Epidermal melanocyte (primary cell): ENCODE results near the gene DYNLT1.
"Not testable (repeated sequence)": the region's sequence is repeated elsewhere in the genome, so short reads cannot be mapped to it uniquely, and the experiment has no call there.

ENCODE experiments used
- DNase-seq: peaks from one replicate; pipeline ENCODE4 v3.0.0; 2011; ENCODE audit warnings: low spot score; ENCODE audit not compliant: insufficient read length

The DYNLT1 gene

DNA sequence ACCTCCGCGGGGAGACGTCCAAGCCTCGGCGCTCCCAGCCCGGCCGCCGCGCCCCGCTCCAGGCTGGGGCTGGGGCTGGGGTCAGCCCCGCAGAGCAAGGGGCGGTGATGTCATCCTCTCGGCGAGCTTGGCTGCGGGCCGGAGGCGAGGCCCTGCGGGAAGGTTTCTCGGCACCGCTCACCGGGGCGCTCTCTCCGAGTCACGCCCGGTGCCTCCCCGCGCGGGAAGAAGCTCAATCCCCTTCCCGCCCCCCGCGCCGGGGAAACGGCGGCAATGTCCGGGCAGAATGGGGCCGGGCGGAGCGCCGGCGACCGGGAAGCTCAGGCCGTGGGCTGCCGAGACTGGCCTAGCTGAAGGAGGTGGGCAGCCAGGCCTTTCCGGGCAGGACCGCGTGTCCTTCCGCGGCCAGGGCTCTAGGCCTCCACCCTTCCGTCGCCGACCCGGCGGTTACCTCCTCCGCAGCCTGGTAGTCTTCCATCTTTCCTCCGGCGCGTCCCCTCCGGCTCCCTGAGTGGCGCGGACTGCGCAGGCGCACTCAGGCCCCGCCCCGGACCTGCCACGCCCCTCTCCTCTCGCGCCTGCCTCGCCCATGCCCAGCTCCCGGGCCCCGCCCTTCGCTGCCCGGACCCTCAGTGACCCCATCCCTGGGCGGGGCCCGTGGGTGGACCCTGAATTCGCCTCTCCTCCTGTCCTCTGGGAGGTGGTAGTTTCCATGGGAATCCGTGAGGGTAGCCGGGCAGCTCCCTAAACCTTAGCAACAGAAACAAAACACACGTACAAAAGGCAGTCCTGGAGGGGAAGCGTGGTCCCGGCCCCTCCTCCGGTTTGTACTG, at the start of gene DYNLT1:
Gene DYNLT1 (minus strand): TSS at position 513 of the 833 bp plus-strand sequence. CDS start 35 bp downstream, at position 478.
- peak; percentile 92 for DNase-seq

DNA sequence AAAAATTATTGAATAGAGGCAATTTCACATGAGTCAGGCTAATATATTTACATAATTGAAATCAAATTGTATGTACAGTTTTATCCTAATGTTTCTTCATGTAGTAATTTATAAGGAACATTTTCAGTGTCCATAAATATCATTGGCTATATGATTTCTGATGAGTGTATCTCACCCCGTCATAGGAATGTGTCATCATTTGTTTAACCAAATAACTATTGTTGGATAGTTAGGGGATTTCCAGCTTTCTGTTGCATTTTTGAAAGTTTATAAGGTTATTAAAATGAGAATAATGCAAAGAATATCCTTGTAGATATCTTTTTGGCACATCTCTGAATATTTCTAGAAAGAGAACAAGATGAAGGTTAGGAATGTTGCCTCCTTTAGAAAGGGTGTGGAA, 44.3 kb upstream of the DYNLT1 start:
- no peak for DNase-seq

GRCh38 chr6:158687506-158687905, 43.0 kb upstream of the DYNLT1 start:
- DNase-seq: no peak

DNA sequence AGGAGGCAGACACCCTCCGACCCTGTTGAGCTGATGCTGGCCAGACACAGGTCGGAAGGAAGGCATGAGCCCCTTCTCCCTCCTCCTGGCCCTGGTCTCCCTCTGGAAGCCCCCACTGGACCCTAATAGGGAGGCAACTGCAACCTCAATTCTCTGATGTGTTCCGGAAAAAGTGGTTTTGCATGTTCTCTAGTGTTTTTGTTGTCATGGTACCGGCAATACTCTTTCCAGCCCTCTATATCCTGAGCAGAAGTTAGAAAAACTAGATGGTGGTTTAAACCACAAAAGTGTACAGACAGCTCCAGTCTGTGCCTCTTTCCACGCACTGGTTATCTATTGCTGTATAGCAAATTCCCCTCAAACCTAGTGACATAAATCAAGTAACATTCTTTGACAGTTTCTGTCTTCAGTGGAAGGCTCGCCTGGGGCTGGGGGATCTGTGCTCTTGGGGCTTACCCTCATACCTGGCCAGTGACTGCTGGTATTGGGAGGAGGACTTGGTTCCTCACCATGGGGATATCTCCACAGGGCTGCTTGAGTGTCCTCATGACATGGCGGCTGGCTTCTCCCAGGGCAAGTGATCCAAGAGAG, 42.3 kb upstream of the DYNLT1 start:
- DNase-seq: no peak

DNA sequence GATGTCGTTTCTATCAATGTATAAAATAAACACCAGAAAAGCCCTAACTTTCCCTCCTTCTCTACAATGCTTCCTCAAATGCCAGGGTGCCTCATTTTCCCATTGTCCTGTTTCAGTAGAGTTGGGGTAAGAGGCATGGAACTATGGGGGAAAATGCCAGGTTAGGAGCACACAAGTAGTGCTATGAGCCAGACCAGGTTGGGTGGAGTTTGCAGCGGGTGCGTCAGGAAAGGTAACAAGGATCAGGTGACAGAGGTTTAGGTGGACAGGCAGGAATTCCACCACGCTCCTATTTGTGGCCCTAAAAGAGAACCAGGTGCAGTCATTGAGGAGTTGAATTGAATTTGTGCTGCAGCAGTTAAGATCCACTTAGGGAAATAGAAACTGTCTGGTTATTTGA, 41.8 kb upstream of the DYNLT1 start:
- no peak for DNase-seq

- DNase-seq: no peak
These were observed 40.3 kb upstream of the DYNLT1 start for GRCh38 chr6:158684745-158685324.

DNA sequence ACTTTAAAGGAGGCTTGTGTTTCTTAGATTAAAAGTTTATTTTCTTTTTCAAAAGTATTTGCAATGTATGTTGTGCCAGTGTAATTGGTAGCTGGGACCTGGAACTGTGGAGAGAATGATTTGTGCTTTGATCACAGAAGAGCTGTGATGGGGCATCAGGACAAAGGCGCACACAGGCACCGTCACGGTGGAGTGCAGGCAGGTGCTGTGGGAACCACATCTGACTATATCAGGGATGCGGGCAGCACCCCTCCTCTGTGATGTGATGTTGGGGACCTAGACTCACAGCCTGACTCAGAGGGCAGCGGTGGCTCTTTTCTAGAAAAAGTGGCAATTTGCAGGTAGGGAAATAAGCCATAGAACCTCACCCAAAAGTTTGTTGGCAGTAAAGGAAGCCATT, 39.8 kb upstream of the DYNLT1 start:
- no peak for DNase-seq

DNA sequence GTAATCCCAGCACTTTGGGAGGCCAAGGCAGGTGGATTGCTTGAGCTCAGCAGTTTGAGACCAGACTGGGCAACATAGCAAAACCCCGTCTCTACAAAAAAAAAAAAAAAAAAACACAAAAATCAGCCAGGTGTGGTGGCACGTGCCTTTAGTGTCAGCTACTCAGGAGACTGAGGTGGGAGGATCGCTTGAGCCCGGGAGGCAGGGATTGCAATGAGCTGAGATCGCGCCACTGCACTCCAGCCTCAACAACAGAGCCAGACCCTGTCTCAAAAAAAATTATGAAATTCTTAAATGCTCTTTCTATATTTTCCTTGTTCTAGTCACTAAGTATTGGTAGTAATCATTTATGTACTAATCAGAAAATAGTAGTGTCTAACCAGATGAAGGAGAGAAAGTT, 35.9 kb upstream of the DYNLT1 start:
- DNase-seq: no peak

- DNase-seq: no peak
These were observed 35.5 kb upstream of the DYNLT1 start for GRCh38 chr6:158680015-158680414.

- DNase-seq: no peak
These were observed 33.5 kb upstream of the DYNLT1 start for GRCh38 chr6:158677906-158678578.

- not testable (repeated sequence) for DNase-seq
These were observed 32.6 kb upstream of the DYNLT1 start for GRCh38 chr6:158677094-158677493.

- DNase-seq: no peak
These were observed 30.0 kb upstream of the DYNLT1 start for GRCh38 chr6:158674342-158675131.

DNA sequence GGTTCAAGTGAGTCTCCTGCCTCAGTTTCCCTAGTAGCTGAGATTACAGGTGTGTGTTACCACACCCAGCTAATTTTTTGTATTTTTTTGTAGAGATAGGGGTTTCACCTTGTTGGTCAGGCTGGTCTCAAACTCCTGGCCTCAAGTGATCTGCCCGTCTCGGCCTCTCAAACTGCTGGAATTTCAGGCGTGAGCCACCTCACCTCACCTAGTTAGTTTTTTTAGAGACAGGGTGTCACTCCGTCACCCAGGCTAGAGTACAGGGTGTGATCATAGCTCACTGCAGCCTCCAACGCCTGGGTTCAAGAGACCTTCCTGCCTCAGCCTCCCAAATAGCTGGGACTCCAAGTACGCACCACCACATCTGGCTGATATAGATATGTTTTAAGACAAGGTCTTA, 28.2 kb upstream of the DYNLT1 start:
- DNase-seq: no peak

GRCh38 chr6:158672119-158672518, 27.6 kb upstream of the DYNLT1 start:
- DNase-seq: not testable (repeated sequence)

GRCh38 chr6:158669145-158670035, 24.8 kb upstream of the DYNLT1 start:
- no peak for DNase-seq

GRCh38 chr6:158668707-158669103, 24.2 kb upstream of the DYNLT1 start:
- no peak for DNase-seq

GRCh38 chr6:158667360-158667981, 22.9 kb upstream of the DYNLT1 start:
- no peak for DNase-seq

GRCh38 chr6:158666628-158667359, 22.3 kb upstream of the DYNLT1 start:
- peak; percentile 24 for DNase-seq

GRCh38 chr6:158665332-158665731, 20.8 kb upstream of the DYNLT1 start:
- DNase-seq: no peak
